Neuronal stem cell (in vitro differentiated cells): ENCODE results near the gene CFAP97D2.
"Not testable (repeated sequence)": the region's sequence is repeated elsewhere in the genome, so short reads cannot be mapped to it uniquely, and the experiment has no call there.

Experiments used
- DNase-seq: peaks from one replicate; pipeline ENCODE4 v3.0.0-alpha.2; 2013; ENCODE audit warnings: low spot score
- H2AFZ ChIP-seq: one replicate; pipeline ENCODE4 v1.6.1; 2013; ENCODE audit warnings: mild to moderate bottlenecking, low read length, inconsistent platforms
- H2AK5ac ChIP-seq: 2 replicates; pipeline ENCODE4 v1.6.1; 2013; ENCODE audit warnings: low read depth, mild to moderate bottlenecking, inconsistent platforms, low read length, moderate library complexity, mixed read lengths
- H2BK120ac ChIP-seq: 2 replicates; pipeline ENCODE4 v1.6.1; 2013; ENCODE audit warnings: low read depth, mild to moderate bottlenecking, inconsistent platforms, low read length, moderate library complexity, mixed read lengths
- H2BK12ac ChIP-seq: one replicate; pipeline ENCODE4 v1.6.1; 2013; ENCODE audit warnings: low read length, inconsistent platforms
- H2BK15ac ChIP-seq: 2 replicates; pipeline ENCODE4 v1.6.1; 2013; ENCODE audit warnings: mild to moderate bottlenecking, low read length, inconsistent platforms, mixed read lengths
- H2BK5ac ChIP-seq: one replicate; pipeline ENCODE4 v1.6.1; 2013; ENCODE audit warnings: inconsistent platforms, mild to moderate bottlenecking, low read length, moderate library complexity
- H3K14ac ChIP-seq: one replicate; pipeline ENCODE4 v1.6.1; 2013; ENCODE audit warnings: low read length, inconsistent platforms
- H3K18ac ChIP-seq: 2 replicates; pipeline ENCODE4 v1.6.1; 2013; ENCODE audit warnings: low read length, inconsistent platforms
- H3K23ac ChIP-seq: 2 replicates; pipeline ENCODE4 v1.6.1; 2013; ENCODE audit warnings: low read depth, mild to moderate bottlenecking, mixed read lengths, low read length, inconsistent platforms; ENCODE audit not compliant: poor library complexity
- H3K27ac ChIP-seq: replicated peaks from 3 replicates; pipeline ENCODE4 v1.5.1; 2013; ENCODE audit warnings: low read length, inconsistent platforms
- H3K27me3 ChIP-seq, 3 experiments: 2 replicates each; pipeline ENCODE4 v1.6.1; 2013; ENCODE audit warnings: low read length in 3 of 3, mild to moderate bottlenecking in 2 of 3, inconsistent platforms in 1 of 3, low read depth in 1 of 3, mixed read lengths in 1 of 3, moderate library complexity in 1 of 3; ENCODE audit not compliant: control insufficient read depth in 3 of 3, insufficient read depth in 3 of 3
- H3K36me3 ChIP-seq, 2 donors: replicated peaks in 1 of 2; 2 replicates each; pipeline ENCODE4 v1.6.1; 2013; ENCODE audit warnings: low read length in 2 of 2; ENCODE audit not compliant: control insufficient read depth in 2 of 2, insufficient read depth in 2 of 2
- H3K4ac ChIP-seq: 2 replicates; pipeline ENCODE4 v1.6.1; 2013; ENCODE audit warnings: inconsistent platforms, mild to moderate bottlenecking, low read length, moderate library complexity
- H3K4me1 ChIP-seq, 2 donors: 1 replicate in 1 of 2; 2 replicates in 1 of 2; pipeline ENCODE4 v1.6.1; 2013; ENCODE audit warnings: low read length in 2 of 2, low read depth in 1 of 2; ENCODE audit not compliant: control insufficient read depth in 2 of 2, insufficient read depth in 1 of 2
- H3K4me2 ChIP-seq: one replicate; pipeline ENCODE4 v1.6.1; 2013; ENCODE audit warnings: mild to moderate bottlenecking, low read length, inconsistent platforms; ENCODE audit not compliant: insufficient read depth, poor library complexity, severe bottlenecking
- H3K4me3 ChIP-seq, 2 donors: 2 replicates each; pipeline ENCODE4 v1.5.1; 2013; ENCODE audit warnings: low read length in 2 of 2, mild to moderate bottlenecking in 2 of 2, inconsistent platforms in 1 of 2, moderate library complexity in 1 of 2
- H3K79me1 ChIP-seq: one replicate; pipeline ENCODE4 v1.6.1; 2013; ENCODE audit warnings: low read depth, mild to moderate bottlenecking, inconsistent platforms, low read length, moderate library complexity
- H3K9ac ChIP-seq: one replicate; pipeline ENCODE4 v1.6.1; 2013; ENCODE audit warnings: mild to moderate bottlenecking, low read depth, low read length, inconsistent platforms; ENCODE audit not compliant: poor library complexity
- H3K9me3 ChIP-seq, 2 donors: replicated peaks in 1 of 2; 2 replicates each; pipeline versions ENCODE3 to v1.6.1; 2013; ENCODE audit warnings: low read length in 2 of 2, mild to moderate bottlenecking in 2 of 2, inconsistent platforms in 1 of 2, low read depth in 1 of 2, mixed read lengths in 1 of 2, moderate library complexity in 1 of 2; ENCODE audit not compliant: control insufficient read depth in 2 of 2, insufficient read depth in 1 of 2
- H4K8ac ChIP-seq: one replicate; pipeline ENCODE4 v1.6.1; 2013; ENCODE audit warnings: low read depth, mild to moderate bottlenecking, inconsistent platforms, low read length, moderate library complexity
- H4K91ac ChIP-seq: one replicate; pipeline ENCODE4 v1.6.1; 2013; ENCODE audit warnings: low read length, low read depth, mild to moderate bottlenecking, inconsistent platforms; ENCODE audit not compliant: poor library complexity
- WGBS, 2 donors: extraction: QIAGEN DNeasy Blood & Tissue Kit; methylation state at CpG; one replicate each; pipeline ENCODE4 v1.1.7; 2013; ENCODE audit warnings: missing lambda C conversion rate in 2 of 2, mixed read lengths in 1 of 2; ENCODE audit not compliant: insufficient read length in 2 of 2, insufficient replicate concordance in 1 of 2; ENCODE audit errors: extremely low coverage in 2 of 2; 5-methylcytosine and 5-hydroxymethylcytosine counted together

The CFAP97D2 gene

DNA sequence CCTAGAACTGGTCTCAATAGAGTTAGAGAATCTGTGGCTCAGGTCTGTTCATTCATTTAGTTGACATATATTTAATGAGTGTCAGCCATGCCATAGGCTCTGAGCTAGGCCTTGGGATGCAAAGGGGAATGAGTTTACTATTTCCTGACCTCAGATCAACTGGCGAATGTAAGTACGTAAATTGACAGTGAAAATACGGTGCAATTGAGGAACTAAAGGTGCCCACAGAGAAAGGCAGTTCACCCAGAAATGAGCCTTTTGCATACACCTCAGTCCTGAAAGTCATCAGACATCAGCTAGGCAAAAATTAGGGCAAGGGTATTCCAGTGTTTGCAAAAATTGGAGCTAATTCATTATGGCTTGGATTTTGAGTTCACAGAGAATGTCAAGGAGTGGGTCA is 81.8 kb downstream of the CFAP97D2 start:
- Histone ChIP-seq H3K9me3 (no peaks in the 10 kb centered on the region), H3K79me1 (no peaks in the 10 kb centered on the region), H3K36me3 (peaks cover 31 to 100% of the 10 kb centered on the region in 2 donors), H3K27me3 (no peaks in the 10 kb centered on the region), H2BK12ac (no peak overlapping the region), H2BK15ac (no peak overlapping the region), H3K4me2 (no peak overlapping the region), H3K14ac (no peak overlapping the region), H2AFZ (no peak overlapping the region), H2BK5ac (no peak overlapping the region), H3K27ac (no peak overlapping the region), H2AK5ac (no peak overlapping the region), H4K8ac (no peak overlapping the region), H3K9ac (no peak overlapping the region), H3K18ac (no peak overlapping the region), H2BK120ac (no peak overlapping the region), H4K91ac (no peak overlapping the region), H3K4me1 (no peaks in the 10 kb centered on the region), H3K4me3 (no peak overlapping the region), H3K4ac (no peak overlapping the region), H3K23ac (no peak overlapping the region)
- no CpG with 5 or more reads among the region's 3 CpGs for WGBS, 2 donors
- no peak for DNase-seq

DNA sequence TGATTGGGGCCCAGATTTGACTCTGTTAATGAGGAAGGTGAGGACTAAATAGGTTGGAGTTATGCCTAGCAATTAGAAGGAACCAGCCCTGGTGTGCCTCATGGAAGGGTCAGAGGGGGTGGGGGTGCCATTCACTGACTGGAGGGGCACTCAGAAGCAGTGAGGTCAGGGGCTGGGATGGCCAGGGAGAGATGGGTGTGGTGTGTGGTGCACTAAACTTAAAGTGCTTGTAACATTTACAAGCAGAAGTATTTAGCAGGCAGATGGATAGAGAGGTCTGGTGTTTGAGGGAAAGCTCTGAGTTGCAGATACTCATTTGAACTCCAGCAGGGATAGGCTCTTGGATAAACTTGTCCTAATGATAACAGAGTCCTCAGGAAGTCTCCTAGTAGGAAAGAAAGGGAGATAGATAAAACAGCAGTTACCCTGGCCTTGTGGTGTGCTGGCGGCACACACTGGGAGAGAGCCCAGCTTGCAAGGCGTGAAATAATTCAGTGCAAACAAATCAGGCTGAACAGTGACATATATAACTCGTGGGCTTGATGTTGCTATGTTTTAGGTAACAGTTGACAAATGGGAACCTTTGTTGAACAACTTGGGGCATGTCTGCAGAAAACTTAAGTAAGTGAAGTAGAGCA is 82.4 kb downstream of the CFAP97D2 start:
- H3K36me3 ChIP-seq = peaks cover 37 to 100% of the 10 kb centered on the region in 2 donors

DNA sequence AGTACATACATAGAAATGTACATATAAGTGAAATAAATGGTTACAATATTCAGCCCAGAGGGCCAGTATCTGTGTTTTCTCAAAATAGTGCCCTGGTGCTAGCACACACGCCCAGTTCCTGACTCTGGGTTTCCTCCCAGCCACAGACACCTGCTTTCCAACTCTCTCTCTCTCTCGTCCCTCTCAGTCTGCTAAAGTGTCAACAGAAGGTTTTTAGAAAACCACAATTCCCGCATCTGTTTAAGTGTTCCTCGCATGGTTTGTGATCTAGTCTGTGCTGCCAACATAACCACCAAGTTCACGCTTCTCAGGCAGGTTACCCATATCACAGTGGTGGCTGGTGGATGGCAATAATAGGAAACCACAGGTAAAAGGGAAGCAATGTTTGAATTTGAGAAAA is 84.5 kb downstream of the CFAP97D2 start:
- Histone ChIP-seq H2AFZ (no peak overlapping the region), H3K4me1 (no peaks in the 10 kb centered on the region), H3K18ac (no peak overlapping the region), H3K36me3 (peaks cover 44 to 100% of the 10 kb centered on the region in 2 donors), H3K23ac (no peak overlapping the region), H4K8ac (no peak overlapping the region), H3K27me3 (no peaks in the 10 kb centered on the region), H2BK12ac (no peak overlapping the region), H3K14ac (no peak overlapping the region), H3K9me3 (peaks cover 0 to 3% of the 10 kb centered on the region in 2 donors), H3K4me2 (no peak overlapping the region), H4K91ac (no peak overlapping the region), H3K27ac (no peak overlapping the region), H3K4me3 (no peak overlapping the region), H3K9ac (no peak overlapping the region), H2BK5ac (no peak overlapping the region), H2AK5ac (no peak overlapping the region), H2BK120ac (no peak overlapping the region), H2BK15ac (no peak overlapping the region), H3K4ac (no peak overlapping the region), H3K79me1 (no peaks in the 10 kb centered on the region)
- DNase-seq = no peak
- WGBS, 2 donors = no CpG with 5 or more reads among the region's 5 CpGs

More for the DNA sequence above, 82.4 kb downstream of the CFAP97D2 start:
- no peak overlapping the region for H3K23ac ChIP-seq
- H3K14ac ChIP-seq = no peak overlapping the region
- WGBS, 2 donors = no CpG with 5 or more reads among the region's 3 CpGs
- no peak overlapping the region for H2BK120ac ChIP-seq
- no peak overlapping the region for H4K91ac ChIP-seq
- H2BK15ac ChIP-seq = no peak overlapping the region
- H3K9me3 ChIP-seq = no peaks in the 10 kb centered on the region
- no peak overlapping the region for H3K27ac ChIP-seq
- H4K8ac ChIP-seq = no peak overlapping the region
- no peaks in the 10 kb centered on the region for H3K79me1 ChIP-seq
- no peak overlapping the region for H2BK12ac ChIP-seq
- H3K27me3 ChIP-seq = no peaks in the 10 kb centered on the region
- no peak overlapping the region for H3K9ac ChIP-seq
- H3K18ac ChIP-seq = no peak overlapping the region
- no peak overlapping the region for H2BK5ac ChIP-seq
- H2AFZ ChIP-seq = no peak overlapping the region
- no peak overlapping the region for H3K4me3 ChIP-seq
- no peaks in the 10 kb centered on the region for H3K4me1 ChIP-seq
- H2AK5ac ChIP-seq = no peak overlapping the region
- H3K4me2 ChIP-seq = no peak overlapping the region
- no peak for DNase-seq
- H3K4ac ChIP-seq = no peak overlapping the region

- not testable (repeated sequence) for H3K9me3 ChIP-seq, H3K18ac ChIP-seq, H3K9ac ChIP-seq, H4K91ac ChIP-seq, DNase-seq, H3K27me3 ChIP-seq, H2BK5ac ChIP-seq, H4K8ac ChIP-seq, H3K23ac ChIP-seq, H3K27ac ChIP-seq, H3K4ac ChIP-seq, H3K79me1 ChIP-seq, H2BK120ac ChIP-seq, H3K14ac ChIP-seq, H2BK15ac ChIP-seq, H3K4me2 ChIP-seq, H3K4me3 ChIP-seq, H2BK12ac ChIP-seq, H2AK5ac ChIP-seq, H3K4me1 ChIP-seq, H2AFZ ChIP-seq
- H3K36me3 ChIP-seq = peaks cover 47 to 100% of the 10 kb centered on the region in 2 donors
- no CpG with 5 or more reads among the region's 13 CpGs for WGBS, 2 donors
Measured at GRCh38 chr13:114264313-114264712, 85.3 kb downstream of the CFAP97D2 start.
